Measurements from ENCODE around the gene ACP2. TPM values are rescaled to one million over a fixed set of nuclear protein-coding genes. Genes with fewer than 3 reads are reported as not detected.

The ACP2 gene
- total RNA-seq, 1 experiment from 2014 or later: 23.5 TPM

- Mint-ChIP-seq H3K27ac (ENCODE audit: unreplicated experiment) (no peak overlapping the region), H3K9me3 (ENCODE audit: low read depth, unreplicated experiment) (no peaks in the 10 kb centered on the region), H3K4me3 (ENCODE audit: low read depth, unreplicated experiment) (no peak overlapping the region), H3K4me1 (ENCODE audit: low read depth, unreplicated experiment) (no peaks in the 10 kb centered on the region), H3K36me3 (ENCODE audit: insufficient read depth, unreplicated experiment) (peaks cover 46% of the 10 kb centered on the region), H3K27me3 (ENCODE audit: unreplicated experiment) (no peaks in the 10 kb centered on the region)
- intact Hi-C loops (cut with micrococcal nuclease; ENCODE audit: unreplicated experiment): no loop called here
- BruUV-seq (replicated peaks): no TSS peak
- DNase-seq: no peak
- TF ChIP-seq CTCF (IDR thresholded peaks at IDR 0.05; ENCODE audit: unreplicated experiment): no peak
- CTCF ChIA-PET: no interaction called here
These were observed 39.5 kb upstream of the ACP2 start for GRCh38 chr11:47288066-47288465.

- H3K27me3 Mint-ChIP-seq (ENCODE audit: unreplicated experiment): no peaks in the 10 kb centered on the region
- H3K4me1 Mint-ChIP-seq (ENCODE audit: low read depth, unreplicated experiment): no peaks in the 10 kb centered on the region
- no TSS peak for BruUV-seq (replicated peaks)
- no peak for DNase-seq
- intact Hi-C loops (cut with micrococcal nuclease; ENCODE audit: unreplicated experiment): no loop called here
- peaks cover 51% of the 10 kb centered on the region for H3K36me3 Mint-ChIP-seq (ENCODE audit: insufficient read depth, unreplicated experiment)
- TF ChIP-seq CTCF (IDR thresholded peaks at IDR 0.05; ENCODE audit: unreplicated experiment): no peak
- no peaks in the 10 kb centered on the region for H3K9me3 Mint-ChIP-seq (ENCODE audit: low read depth, unreplicated experiment)
- no peak overlapping the region for H3K27ac Mint-ChIP-seq (ENCODE audit: unreplicated experiment)
- CTCF ChIA-PET: no interaction called here
- H3K4me3 Mint-ChIP-seq (ENCODE audit: low read depth, unreplicated experiment): no peak overlapping the region
These were observed 37.6 kb upstream of the ACP2 start for GRCh38 chr11:47285969-47286770.

GRCh38 chr11:47284151-47284550, 35.5 kb upstream of the ACP2 start:
- H3K27ac Mint-ChIP-seq (ENCODE audit: unreplicated experiment): no peak overlapping the region
- H3K36me3 Mint-ChIP-seq (ENCODE audit: insufficient read depth, unreplicated experiment): peaks cover 49% of the 10 kb centered on the region
- H3K9me3 Mint-ChIP-seq (ENCODE audit: low read depth, unreplicated experiment): no peaks in the 10 kb centered on the region
- TF ChIP-seq CTCF (IDR thresholded peaks at IDR 0.05; ENCODE audit: unreplicated experiment): no peak
- BruUV-seq (replicated peaks): no TSS peak
- no peak for DNase-seq
- CTCF ChIA-PET: no interaction called here
- H3K4me3 Mint-ChIP-seq (ENCODE audit: low read depth, unreplicated experiment): no peak overlapping the region
- no peaks in the 10 kb centered on the region for H3K4me1 Mint-ChIP-seq (ENCODE audit: low read depth, unreplicated experiment)
- intact Hi-C loops (cut with micrococcal nuclease; ENCODE audit: unreplicated experiment): no loop called here
- no peaks in the 10 kb centered on the region for H3K27me3 Mint-ChIP-seq (ENCODE audit: unreplicated experiment)

GRCh38 chr11:47282462-47282861, 33.8 kb upstream of the ACP2 start:
- no peak overlapping the region for H3K4me3 Mint-ChIP-seq (ENCODE audit: low read depth, unreplicated experiment)
- intact Hi-C loops (cut with micrococcal nuclease; ENCODE audit: unreplicated experiment): no loop called here
- H3K27ac Mint-ChIP-seq (ENCODE audit: unreplicated experiment): no peak overlapping the region
- peaks cover 46% of the 10 kb centered on the region for H3K36me3 Mint-ChIP-seq (ENCODE audit: insufficient read depth, unreplicated experiment)
- no peaks in the 10 kb centered on the region for H3K9me3 Mint-ChIP-seq (ENCODE audit: low read depth, unreplicated experiment)
- CTCF ChIA-PET: no interaction called here
- no peaks in the 10 kb centered on the region for H3K27me3 Mint-ChIP-seq (ENCODE audit: unreplicated experiment)
- no peak for DNase-seq
- no peaks in the 10 kb centered on the region for H3K4me1 Mint-ChIP-seq (ENCODE audit: low read depth, unreplicated experiment)
- TF ChIP-seq CTCF (IDR thresholded peaks at IDR 0.05; ENCODE audit: unreplicated experiment): no peak
- BruUV-seq (replicated peaks): no TSS peak
